ENCODE data around the gene GARNL3. TPM values are rescaled to one million over a fixed set of nuclear protein-coding genes. Genes with fewer than 3 reads are reported as not detected.

Gene GARNL3
- total RNA-seq, 1 experiment from 2014 or later: 1.3 TPM

DNA sequence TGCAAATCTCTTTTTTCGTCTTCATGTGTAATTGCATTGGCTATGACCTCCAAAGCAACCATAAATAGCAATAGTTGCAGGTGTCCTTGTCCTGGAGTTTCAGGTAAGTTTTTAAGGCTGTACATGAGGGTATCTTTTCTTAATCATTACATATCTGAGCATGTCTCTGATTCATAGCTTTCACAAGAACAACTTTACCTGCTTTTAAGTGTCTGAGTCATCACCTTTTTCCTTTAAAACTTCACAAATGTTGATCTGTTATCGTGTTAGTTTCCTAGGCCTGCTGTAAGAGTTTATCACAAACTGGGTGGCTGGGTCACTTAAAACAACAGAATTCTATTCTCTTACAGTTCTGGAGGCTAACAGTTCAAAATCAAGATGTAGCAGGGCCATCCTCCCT, 13.8 kb downstream of the GARNL3 start:
- no peak for DNase-seq (ENCODE audit: low read depth)

DNA sequence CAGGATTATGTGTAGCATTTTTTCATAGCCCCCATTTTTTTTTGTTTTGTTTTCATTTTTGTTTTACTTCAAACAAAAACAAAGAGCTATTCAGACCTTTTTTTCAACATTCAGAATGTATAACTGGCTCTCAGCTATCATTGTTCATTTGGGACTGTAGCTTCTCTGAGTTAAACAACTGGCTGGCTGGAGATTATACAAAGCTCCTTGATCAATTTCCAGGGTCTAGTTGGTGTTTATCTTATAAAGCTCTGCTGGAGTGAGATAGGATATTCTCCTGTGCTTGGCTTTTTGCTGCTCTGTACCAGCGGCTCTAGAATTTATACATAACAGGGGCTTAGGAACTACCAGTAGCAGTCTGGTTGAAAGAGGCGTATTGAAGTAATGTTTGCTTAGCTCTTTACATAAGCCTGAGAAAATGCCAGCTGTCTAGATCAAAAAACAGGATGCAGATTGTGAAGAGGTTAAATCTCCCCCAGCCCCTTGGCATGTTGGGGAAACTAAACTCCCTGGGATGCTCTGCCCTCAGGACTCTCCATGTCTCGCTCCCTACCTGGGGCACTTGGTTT, 15.2 kb downstream of the GARNL3 start:
- no peak for DNase-seq (ENCODE audit: low read depth)

DNA sequence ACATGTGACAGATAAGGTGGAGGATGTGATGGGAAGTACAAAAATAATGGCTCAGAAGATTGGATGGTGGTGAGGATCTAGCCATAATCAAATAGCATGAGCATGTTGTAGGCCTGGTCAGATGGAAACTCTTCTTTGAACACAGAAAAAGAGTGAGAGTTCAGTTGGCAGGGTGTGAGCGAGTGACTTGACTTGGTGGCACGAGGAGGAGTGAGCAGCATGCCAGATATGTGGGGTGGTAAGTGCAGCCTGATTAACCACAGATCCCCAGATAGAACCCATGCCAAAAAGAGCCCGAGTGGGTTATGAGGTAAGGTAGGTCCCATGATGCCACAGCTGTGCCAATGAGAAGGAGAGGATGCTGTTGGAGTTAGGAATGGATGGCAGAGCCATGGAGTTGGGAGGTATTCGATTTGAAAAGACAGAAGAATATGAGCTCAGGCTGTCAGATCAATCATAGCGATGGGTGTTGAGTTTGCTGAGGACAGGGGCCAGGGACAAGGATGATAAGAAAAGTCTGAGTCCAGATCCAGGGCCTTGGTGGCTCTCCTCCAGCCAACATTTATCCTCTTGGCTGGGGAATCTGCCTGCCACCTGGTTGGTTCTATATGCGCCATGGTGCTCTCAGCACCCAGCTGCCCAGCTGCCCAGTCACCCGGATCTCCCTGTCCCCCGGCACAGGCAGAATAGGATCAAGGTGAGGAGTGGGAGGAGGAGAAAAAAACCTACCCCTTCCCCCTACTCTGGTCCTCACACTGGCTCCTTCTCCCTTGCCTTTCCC, 16.5 kb downstream of the GARNL3 start:
- DNase-seq (ENCODE audit: low read depth): no peak

DNA sequence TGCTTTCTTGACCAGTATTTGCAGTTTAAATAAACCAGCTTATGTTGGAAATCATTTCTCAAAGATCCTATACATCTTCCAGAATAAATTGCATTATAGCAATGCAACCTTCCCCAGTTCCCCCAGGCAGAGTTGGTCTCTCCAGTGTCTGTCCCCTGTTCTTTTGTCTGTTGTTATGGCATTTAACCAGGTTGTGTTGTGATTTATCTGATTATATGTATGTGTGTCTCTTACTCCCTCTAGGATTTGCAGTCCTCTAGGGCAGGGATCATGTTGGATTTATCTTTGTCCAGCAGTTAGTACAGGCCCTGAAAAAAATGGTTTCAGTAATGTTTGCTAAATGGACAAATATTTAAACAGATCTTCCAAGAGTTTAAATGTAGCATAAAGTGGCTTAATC, 17.3 kb downstream of the GARNL3 start:
- no peak for DNase-seq (ENCODE audit: low read depth)

DNA sequence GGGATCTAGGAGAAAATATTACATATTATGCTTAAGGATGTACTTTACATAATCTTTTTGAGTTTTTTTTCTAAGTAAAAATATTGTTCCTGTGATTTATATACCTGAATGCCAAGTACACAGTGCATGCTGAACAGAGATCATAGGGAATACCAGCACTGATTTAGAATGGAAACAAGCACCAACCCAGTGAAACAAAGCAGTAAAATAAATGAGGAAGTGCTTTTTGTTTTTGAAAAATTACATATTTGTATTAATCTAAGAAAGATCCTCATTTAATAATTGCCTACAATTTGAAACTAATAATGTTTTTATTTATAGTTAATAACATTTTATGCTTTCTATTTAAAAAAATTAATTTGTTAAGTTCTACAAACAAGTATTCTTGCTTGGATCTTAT, 18.0 kb downstream of the GARNL3 start:
- DNase-seq (ENCODE audit: low read depth): no peak

DNA sequence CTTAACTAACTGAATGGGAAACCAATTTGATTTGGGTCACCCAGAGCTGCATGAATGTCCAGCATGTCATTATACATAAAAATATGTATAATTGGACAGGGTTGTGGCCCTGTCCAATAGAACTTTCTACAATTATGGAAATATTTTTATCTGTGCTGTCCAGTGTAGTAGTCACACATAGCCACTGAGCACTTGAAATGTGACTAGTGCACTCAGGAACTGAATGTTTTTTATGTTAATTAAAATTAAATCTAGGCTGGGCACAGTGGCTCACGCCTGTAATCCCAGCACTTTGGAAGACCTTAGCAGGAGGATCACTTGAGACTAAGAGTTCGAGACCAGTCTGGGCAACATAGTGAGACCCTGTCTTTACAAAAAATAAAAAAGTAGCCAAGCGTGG, 18.6 kb downstream of the GARNL3 start:
- no peak for DNase-seq (ENCODE audit: low read depth)

DNA sequence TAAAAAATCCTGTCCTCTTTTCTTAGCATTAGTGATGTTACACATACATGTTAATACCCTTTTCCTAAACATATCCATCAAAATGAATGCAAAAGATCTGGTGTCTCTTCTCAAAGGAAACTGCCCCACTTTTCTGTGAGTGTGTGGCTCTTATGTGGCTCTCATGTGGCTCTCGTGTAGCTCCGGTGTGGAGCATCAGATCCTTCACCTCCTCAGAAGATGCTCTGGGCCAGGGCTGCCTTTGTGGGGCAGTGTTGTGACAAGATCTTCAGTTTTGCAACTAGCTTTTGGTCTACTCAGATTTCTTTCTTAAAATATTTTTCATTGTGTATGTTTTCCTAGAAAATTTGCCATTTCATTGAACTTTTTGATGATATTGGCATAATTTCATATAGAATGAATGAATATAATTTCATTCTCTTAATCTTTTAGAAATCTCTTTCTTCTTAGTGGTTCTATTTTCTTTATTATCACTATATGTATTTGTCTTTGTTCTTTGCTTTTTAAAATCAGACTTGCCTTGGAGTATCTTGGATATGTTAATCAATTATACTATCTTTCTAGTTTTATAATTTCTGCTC, 19.4 kb downstream of the GARNL3 start:
- peak; percentile 42 for DNase-seq (ENCODE audit: low read depth)

DNA sequence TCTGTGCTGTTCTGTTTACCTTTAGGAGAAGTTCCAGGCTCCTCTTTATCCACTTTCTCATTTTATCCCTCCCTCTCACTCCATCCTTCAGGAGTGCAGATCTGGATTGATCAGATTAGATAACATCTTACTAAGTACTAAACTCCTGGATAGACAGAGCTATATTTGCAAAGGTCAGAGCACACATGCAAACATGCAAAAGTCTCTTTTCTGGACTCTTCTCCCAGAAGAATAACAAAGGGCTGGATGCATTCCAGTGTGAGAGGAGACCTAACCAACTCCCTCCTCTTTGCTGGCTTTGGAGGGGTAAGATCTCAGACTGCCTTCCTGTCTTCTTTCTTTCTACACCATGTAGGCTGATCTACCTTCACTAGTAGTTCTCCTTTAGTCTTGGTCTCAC, 21.4 kb downstream of the GARNL3 start:
- no peak for DNase-seq (ENCODE audit: low read depth)

DNA sequence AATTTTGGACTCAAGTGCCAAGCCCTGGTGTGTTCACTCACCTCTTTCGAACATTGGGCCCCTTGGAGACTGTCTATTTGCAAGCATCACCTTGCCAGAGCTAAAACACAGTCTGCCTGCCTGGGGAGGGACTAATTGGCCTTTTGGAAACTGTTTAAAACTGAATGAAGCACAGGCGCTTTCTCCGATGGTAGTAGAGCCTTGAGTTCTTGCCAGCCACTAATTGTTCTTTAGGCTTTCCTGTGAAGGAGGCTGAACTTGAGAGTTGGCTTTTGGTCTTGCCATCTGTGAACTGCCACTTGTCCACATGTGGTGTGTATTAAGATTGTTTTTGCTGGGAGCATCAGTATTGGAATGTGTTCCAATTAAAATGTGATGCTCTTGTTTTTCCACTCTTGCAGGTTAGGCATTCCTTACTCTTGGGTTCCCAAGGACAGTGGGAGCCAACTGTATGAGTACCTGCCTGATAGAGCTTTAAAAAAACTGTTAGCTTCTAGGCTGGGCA, 26.0 kb downstream of the GARNL3 start:
- no peak for DNase-seq (ENCODE audit: low read depth)

DNA sequence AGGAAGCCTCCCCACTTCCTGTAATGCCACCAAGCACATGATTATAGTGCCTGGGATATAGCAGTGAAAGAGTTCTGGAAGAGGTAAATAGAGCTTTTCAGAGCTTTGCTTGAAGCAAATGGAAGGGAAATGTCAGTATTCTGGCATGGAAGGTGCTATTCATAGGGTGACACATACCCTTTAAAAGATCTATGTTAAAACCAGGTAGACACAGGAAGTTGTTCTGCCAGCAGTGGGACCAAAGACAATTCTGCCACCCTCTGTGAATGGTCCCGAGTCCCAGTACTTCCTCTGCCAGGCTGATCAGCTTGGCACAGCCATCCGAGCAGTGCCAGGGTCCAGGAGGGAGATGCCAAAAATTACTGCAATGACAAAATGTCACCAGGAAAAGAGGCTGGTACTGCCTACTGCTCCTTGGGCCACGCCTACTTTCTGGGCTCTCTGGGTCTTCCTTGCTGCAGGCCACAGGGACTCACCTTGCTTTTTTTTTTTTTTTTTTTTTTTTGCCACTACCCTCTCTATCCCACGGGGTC, 26.7 kb downstream of the GARNL3 start:
- no peak for DNase-seq (ENCODE audit: low read depth)

DNA sequence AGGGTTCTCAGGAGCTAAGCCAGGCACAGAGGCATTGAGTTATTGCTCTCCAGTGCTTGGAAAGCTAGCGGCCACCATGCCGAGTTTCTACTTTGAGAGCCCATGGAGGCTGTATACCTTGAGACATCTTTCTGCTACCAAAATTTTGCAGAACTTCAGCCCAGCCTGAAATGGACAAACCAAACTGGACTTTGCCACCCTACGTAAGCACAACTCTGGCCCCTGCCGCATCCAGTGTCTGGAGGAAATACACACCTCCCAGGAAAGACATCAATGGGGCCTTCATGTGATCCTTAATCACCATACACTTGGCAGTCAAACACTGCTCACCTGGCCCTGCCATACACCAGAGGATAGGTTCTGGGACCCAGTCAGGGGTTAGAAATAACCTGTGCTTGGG, 27.8 kb downstream of the GARNL3 start:
- no peak for DNase-seq (ENCODE audit: low read depth)

DNA sequence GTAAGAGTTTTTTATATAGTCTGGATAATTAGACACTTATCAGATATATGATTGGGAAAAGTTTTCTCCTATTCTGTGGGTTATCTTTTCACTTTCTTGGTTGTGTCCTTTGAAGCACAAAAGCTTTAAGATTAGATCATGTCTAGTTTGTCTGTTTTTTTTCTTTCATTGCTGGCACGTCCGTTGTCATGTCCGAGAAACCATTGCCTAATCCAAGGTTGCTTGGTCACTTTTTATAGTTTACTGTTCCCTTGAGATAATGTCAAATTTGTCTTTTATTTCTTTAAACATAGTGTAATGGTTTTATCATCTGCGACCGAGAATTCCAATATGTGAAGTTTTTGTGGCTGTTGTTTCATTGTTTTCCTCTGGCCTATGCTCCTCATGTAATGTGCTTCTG, 28.8 kb downstream of the GARNL3 start:
- no peak for DNase-seq (ENCODE audit: low read depth)

DNA sequence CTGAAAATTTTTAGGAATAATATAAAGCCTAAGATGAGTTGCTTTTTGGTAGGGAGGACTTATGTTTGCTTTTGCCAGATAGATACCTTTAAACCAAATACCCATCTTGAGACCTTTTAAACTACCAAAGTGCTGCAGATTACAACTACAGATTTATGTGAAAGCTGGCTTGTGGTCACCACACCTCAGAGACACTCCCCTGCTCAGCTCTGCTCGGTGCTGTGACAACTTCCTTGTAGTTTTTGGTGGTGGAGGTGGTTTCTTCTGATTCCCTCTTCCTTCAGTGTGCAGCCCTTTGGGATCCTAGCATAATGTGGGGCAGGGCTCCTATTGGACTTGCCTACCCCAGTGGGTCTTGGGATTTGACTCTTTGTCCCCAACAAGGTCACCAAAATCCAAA, 29.2 kb downstream of the GARNL3 start:
- DNase-seq (ENCODE audit: low read depth): no peak

DNA sequence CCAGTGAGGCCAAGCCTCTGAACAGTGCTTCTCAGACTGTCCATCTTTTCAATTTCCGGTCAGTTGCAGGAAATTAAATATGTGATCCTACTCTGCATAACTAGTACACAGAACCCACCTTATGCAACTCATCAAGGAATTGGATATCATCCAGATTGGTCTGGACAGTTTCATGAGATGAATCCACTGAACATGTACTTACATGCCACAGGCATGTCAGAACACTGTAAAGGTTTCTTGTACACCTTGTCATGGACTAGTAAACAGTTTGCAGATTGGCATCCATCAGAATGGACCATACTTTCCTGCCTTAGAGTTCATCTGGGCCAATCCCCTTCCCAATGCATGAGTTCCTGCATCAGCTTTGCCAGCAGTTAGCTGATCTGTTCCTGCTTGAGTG, 30.4 kb downstream of the GARNL3 start:
- DNase-seq (ENCODE audit: low read depth): no peak

DNA sequence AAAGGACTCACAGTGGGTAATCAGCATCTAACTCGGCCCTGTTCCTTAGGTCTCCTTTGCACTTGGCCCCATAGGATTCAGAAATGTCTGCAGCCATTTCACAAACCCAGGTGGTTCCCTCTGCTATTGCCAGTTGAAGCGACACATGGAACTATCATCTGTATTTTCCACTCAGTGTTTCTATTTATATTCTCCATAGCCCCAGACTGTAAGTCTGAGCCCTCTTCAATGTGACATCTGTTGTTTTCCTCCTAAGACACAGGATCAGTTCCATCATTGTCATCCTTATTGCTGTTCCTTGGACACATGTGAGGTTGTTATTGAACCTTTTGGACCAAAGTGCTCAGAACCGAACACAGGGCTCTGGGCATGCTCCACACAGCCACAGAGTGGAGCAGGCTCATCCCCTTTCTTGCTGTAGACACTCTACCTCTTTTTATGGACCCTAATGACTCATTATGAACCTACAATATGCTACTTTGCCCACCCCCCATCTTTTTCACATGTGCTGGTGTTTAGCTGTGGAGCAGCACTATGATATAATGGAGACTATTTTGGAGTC, 36.4 kb downstream of the GARNL3 start:
- DNase-seq (ENCODE audit: low read depth): no peak

DNA sequence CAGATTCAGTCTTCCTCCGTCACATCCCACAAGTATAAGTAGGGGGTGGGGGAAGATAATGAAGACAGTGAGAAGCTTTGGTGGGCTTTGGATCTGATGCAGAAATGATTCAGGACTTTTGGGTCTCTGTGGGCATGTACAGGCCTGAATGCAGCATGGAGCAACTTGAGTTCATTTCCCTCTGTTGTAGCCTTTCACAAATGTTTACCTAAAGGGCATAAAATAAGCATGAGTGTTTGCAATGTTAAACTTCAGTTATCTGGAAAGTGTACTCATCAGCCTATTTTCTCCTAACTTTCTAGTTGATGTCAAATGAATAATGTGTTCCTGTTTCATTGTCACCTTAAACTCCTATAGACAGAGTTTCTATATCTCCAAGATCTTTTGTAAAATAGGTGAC, 39.3 kb downstream of the GARNL3 start:
- no peak for DNase-seq (ENCODE audit: low read depth)

DNA sequence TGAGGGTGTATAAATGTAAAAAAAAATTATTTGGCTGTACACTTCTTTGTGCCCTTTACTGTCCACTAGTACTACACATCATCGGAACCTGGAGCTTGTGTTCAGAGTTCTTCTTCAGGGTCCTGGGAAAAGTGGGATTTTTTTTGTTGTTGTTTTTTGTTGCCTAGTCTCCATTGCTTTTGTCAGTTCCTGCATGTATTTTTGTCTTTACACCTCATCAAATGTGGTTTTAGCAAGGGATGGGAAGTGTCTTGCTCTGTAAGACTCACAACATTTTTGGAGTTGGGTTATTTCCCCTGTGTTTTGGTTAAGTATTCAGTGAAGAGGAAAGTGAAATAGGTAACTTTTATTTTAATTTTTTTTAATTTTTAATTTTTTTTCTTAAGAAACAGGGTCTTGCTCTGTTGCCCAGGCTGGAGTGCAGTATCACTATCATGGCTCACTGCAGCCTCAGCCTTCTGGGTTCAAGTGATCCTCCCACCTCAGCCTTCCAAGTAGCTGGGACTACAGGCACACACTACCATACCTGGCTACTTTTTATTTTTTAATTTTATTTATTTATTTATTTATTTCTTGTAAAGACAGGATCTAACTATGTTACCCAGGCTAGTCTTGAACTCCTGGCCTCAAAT, 40.7 kb downstream of the GARNL3 start:
- no peak for DNase-seq (ENCODE audit: low read depth)

DNA sequence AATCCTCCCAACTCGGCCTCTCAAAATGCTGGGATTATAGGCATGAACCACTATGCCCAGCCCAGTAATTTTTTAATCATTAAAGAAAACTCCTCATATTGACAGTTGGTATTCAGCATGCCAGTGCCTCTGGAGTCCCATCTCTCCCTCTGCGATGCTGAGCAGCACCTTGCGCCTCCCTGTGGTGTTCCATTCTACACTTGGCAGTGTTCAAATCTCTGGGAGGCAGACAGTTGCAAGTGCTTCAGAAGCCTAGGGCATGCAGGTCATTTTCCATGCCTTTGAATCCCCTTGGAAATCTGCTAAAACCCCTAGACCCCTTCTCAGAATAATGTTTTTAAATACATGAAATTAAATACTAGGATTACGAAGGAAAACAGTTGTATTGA, 41.3 kb downstream of the GARNL3 start:
- DNase-seq (ENCODE audit: low read depth): no peak

DNA sequence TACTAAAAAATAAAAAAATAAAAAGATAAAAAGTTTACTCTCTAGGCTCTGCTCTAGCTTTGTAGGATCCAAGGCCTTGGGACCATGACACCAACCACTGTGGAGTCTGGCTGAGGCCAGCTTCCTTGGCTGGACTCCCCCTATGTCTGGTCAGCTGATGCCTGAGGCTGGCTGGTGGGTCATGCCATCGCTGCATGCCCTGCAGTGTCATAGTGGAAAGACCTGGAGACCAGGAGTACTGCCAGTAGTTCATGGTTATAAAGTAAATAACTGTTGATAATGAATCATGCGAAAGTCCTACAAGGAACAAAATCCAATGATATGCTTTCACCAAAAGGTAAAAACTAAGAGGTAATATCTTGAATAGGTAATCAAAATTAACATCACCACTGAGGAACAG, 43.2 kb downstream of the GARNL3 start:
- DNase-seq (ENCODE audit: low read depth): no peak

DNA sequence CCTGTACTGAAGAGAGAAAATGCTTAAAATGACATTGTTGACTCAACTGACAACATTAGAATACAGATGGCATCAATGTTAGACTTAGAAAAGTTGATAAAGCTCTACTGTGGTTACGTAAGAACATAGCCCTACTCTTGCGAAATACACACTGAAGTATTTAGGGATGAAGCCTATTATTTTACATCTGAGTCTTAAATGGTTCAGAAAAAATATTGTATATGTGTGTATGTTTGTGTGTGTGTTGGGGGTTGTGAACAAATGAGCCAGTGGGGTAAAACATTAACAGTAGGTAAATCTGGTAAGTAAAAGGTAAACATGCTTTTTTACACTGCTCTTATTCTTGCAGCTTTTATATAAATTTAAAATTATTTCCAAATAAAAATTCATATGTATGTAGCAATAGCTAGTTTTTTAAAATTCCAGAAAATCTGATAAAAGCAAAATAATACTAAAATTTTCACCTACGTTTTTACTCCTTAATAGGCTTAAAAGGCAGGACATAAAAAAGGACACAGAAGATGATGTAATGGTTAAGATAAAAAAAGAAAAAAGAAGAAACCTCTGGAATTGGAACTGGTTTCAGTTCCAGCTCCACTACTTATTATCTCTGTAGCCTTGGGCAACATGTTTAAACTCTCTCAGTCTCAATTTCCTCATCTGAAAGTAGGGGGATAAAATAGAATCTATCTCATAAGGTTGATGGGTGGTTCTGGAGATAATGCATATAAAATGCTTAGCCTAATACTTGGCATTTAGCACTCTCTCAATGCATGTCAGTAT, 44.3 kb downstream of the GARNL3 start:
- DNase-seq (ENCODE audit: low read depth): peak; percentile 43

DNA sequence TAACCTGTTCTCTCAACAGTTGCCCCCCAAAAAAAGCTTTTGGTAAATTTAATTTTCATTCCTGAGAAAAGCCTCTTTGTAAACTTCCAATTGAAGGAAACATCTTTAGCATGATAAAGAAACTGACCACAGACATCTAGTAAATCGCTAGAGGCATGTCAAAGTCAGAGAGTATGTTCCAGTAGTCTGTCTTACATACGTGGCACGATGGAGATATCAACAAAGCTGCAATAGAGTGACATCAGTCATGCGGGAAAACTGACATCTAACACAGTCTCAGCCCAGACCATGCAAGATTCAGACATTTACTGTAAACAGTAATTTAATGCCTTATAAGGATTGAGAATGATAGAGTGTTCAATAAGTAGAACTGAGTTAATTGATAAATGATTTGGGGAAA, 45.1 kb downstream of the GARNL3 start:
- DNase-seq (ENCODE audit: low read depth): no peak
